ENCODE measurements around the gene IL21R. TPM values are rescaled to one million over a fixed set of nuclear protein-coding genes. Genes with fewer than 3 reads are reported as not detected.
"Not testable (repeated sequence)": the region's sequence is repeated elsewhere in the genome, so short reads cannot be mapped to it uniquely, and the experiment has no call there.

IL21R gene
- total and polyA plus RNA-seq, 5 experiments from 2014 or later = 26.5 to 47.1 (median 29.4) TPM

DNA sequence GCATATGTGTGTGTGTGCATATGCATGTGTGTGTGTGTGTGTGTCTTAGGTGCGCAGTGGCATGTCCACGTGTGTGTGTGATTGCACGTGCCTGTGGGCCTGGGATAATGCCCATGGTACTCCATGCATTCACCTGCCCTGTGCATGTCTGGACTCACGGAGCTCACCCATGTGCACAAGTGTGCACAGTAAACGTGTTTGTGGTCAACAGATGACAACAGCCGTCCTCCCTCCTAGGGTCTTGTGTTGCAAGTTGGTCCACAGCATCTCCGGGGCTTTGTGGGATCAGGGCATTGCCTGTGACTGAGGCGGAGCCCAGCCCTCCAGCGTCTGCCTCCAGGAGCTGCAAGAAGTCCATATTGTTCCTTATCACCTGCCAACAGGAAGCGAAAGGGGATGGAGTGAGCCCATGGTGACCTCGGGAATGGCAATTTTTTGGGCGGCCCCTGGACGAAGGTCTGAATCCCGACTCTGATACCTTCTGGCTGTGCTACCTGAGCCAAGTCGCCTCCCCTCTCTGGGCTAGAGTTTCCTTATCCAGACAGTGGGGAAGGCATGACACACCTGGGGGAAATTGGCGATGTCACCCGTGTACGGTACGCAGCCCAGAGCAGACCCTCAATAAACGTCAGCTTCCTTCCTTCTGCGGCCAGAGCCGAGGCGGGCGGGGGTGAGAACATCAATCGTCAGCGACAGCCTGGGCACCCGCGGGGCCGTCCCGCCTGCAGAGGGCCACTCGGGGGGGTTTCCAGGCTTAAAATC, 47.6 kb downstream of the IL21R start:
- Mint-ChIP-seq H3K4me3 (peak overlapping the region; percentile 58 to 86 (median 74)), H3K27ac (peak overlapping the region; percentile 81 to 99 (median 96)), H3K4me1 (peaks cover 48 to 93% (median 88%) of the 10 kb centered on the region in 4 donors), H3K36me3 (peaks cover 5 to 35% (median 28%) of the 10 kb centered on the region in 3 donors), H3K9me3 (peaks cover 0 to 2% (median 0%) of the 10 kb centered on the region in 9 donors), H3K27me3 (no peaks in the 10 kb centered on the region)
- ATAC-seq (peak; percentile 61 to 78), DNase-seq (peak; percentile 65 to 90 (median 84))
- POLR2A ChIA-PET = interaction anchor here (0.7 to 12.8 kb wide), 17 partner anchors 12 to 698 kb away, joined by 3 to 167 read pairs (median 4); partner anchors contain the start of gene IL21R

DNA sequence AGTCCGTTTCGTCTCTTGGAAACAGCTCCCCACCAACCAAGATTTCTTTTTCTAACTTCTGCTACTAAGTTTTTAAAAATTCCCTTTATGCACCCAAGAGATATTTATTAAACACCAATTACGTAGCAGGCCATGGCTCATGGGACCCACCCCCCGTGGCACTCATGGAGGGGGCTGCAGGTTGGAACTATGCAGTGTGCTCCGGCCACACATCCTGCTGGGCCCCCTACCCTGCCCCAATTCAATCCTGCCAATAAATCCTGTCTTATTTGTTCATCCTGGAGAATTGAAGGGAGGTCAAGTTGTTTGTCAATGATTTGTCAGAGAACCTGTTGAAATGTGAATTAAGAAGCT, 48.2 kb downstream of the IL21R start:
- Mint-ChIP-seq H3K36me3 (peaks cover 5 to 29% (median 23%) of the 10 kb centered on the region in 3 donors), H3K4me1 (peaks cover 47 to 95% (median 89%) of the 10 kb centered on the region in 4 donors), H3K27ac (peak overlapping the region; percentile 81 to 99 (median 96)), H3K4me3 (peak overlapping the region; percentile 58 to 86 (median 74)), H3K9me3 (peaks cover 0 to 2% (median 0%) of the 10 kb centered on the region in 9 donors), H3K27me3 (no peaks in the 10 kb centered on the region)
- ATAC-seq (no peak), DNase-seq (no peak)
- POLR2A ChIA-PET = interaction anchor here (0.7 to 12.8 kb wide), 14 partner anchors 12 to 280 kb away, joined by 3 to 167 read pairs (median 6); partner anchors contain the start of gene IL21R

DNA sequence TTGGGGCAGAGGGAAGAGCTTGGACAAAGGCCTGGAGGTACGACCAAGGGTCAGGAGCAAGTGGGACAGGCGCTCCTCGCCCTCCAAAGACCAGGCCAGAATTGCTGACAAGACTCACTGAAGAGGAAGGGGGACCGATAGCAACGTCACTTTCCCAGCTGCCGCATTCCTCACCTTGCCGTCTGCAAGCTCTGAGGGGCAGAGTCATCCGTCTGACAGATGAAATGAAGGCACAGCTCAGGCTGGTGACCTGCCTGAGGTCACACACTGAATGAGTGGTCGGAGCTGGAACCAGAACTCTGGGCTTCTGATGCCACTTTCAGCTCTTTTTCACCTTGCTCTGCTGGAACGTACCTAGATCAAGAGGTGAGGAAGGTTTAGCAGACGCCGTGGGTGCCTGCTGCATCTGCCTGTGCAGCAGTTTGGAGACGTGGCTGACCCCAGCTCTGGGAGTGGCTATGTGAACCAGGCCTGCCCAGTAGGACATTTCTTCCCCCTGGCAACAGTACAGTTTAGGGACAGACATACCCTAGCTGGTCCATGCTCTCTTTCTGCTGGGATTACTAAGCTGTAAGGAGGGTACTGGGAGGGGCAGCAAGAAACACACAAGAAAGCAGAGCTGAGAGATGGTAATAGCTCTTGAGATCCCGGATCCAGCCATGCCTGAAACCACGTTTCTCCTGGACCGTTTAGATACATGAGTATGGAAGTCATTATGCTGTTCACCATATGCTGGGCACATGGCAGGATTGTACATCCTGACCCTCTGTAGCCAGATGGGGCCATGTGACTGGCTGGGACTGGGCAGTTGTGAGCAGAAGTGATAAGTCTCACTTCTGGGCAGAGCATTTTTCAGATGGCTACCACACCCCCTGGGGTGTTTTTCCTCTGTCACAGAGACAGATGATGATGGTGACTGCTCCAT, 50.9 kb downstream of the IL21R start:
- Mint-ChIP-seq H3K27me3 (no peaks in the 10 kb centered on the region), H3K4me3 (peak overlapping the region in 2 of 10 donors; percentile 11 to 58)
- no peak for ATAC-seq

GRCh38 chr16:27453494-27453825, 51.5 kb downstream of the IL21R start:
- Mint-ChIP-seq H3K36me3 (peaks cover 0 to 6% (median 3%) of the 10 kb centered on the region in 3 donors), H3K9me3 (peaks cover 0 to 2% (median 0%) of the 10 kb centered on the region in 9 donors), H3K4me1 (peaks cover 48 to 86% (median 81%) of the 10 kb centered on the region in 4 donors), H3K4me3 (no peak overlapping the region), H3K27me3 (no peaks in the 10 kb centered on the region), H3K27ac (peak overlapping the region in 9 of 10 donors; percentile 31 to 98 (median 83))
- POLR2A ChIA-PET = interaction anchor here (0.9 to 12.8 kb wide), 5 partner anchors 9 to 218 kb away, joined by 3 to 167 read pairs (median 5); partner anchors contain the start of gene IL21R
- no peak for DNase-seq
- no peak for ATAC-seq

More for the DNA sequence above, 50.9 kb downstream of the IL21R start:
- POLR2A ChIA-PET = interaction anchor here (0.6 to 12.8 kb wide), 6 partner anchors 8 to 281 kb away, joined by 3 to 167 read pairs (median 6); partner anchors contain the start of gene IL21R
- H3K9me3 Mint-ChIP-seq = peaks cover 0 to 2% (median 0%) of the 10 kb centered on the region in 9 donors
- peaks cover 51 to 92% (median 87%) of the 10 kb centered on the region in 4 donors for H3K4me1 Mint-ChIP-seq
- H3K36me3 Mint-ChIP-seq = peaks cover 4 to 12% (median 10%) of the 10 kb centered on the region in 3 donors
- no peak for DNase-seq
- peak overlapping the region; percentile 30 to 98 (median 84) for H3K27ac Mint-ChIP-seq

DNA sequence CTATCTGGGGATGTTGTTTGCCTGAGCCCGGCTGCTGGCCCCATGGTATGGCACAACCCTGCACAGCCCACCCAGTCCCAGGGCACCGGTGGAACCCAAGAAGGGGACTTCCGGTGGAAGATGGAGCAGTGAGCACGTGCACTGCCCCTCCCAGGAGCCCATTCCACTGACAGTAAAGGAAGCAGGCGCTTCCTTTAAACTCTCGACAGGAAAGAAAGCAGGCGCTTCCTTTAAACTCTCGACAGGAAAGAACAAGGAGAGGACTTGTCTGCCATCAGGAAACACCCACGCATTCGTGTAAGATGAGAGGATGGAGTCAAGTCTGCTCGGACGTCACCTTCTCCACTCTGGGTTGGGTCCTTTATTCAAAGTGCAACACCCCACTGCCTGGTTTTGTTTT, 53.7 kb downstream of the IL21R start:
- peaks cover 0 to 4% (median 0%) of the 10 kb centered on the region in 3 donors for H3K36me3 Mint-ChIP-seq
- POLR2A ChIA-PET = interaction anchor here (1.0 to 12.8 kb wide), 8 partner anchors 8 to 286 kb away, joined by 3 to 167 read pairs (median 4); partner anchors contain the start of gene IL21R
- H3K4me3 Mint-ChIP-seq = peak overlapping the region in 7 of 10 donors; percentile 6 to 61 (median 51)
- H3K27me3 Mint-ChIP-seq = no peaks in the 10 kb centered on the region
- DNase-seq = peak in 5 of 10 donors; percentile 19 to 48 (median 37)
- ATAC-seq = peak; percentile 25 to 52
- peaks cover 43 to 83% (median 73%) of the 10 kb centered on the region in 4 donors for H3K4me1 Mint-ChIP-seq
- peaks cover 0 to 2% (median 0%) of the 10 kb centered on the region in 9 donors for H3K9me3 Mint-ChIP-seq
- H3K27ac Mint-ChIP-seq = peak overlapping the region; percentile 8 to 93 (median 82)

GRCh38 chr16:27457605-27457900, 55.6 kb downstream of the IL21R start:
- H3K27ac Mint-ChIP-seq = peak overlapping the region in 8 of 10 donors; percentile 55 to 94 (median 90)
- H3K4me1 Mint-ChIP-seq = peaks cover 35 to 82% (median 68%) of the 10 kb centered on the region in 4 donors
- H3K36me3 Mint-ChIP-seq, H3K9me3 Mint-ChIP-seq, H3K27me3 Mint-ChIP-seq, DNase-seq, ATAC-seq: not testable (repeated sequence)
- POLR2A ChIA-PET = interaction anchor here (0.7 to 3.0 kb wide), 4 partner anchors 88 to 270 kb away, joined by 3 to 13 read pairs (median 8); no protein-coding TSS in a partner anchor
- H3K4me3 Mint-ChIP-seq = peak overlapping the region in 1 of 10 donors; percentile 23

DNA sequence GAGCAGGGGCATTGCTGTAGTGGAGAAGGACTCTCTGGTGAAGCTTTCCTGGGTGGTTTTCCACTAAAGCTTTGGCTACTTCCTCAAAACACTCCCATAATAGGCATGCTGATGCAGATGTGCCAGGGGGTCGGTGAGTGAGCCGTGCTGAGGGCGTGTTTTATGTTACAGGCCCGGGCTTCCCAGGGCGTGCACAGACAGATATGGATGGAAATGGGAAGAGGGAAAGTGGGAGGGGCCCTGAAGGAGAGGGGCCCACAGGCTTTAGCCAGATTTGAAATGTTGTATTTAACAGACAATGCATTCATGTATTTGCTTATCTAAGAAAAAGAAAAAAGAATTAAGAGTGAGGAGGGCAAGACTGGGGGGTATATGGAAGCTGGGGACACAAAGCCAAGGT, 56.3 kb downstream of the IL21R start:
- Mint-ChIP-seq H3K27me3 (no peaks in the 10 kb centered on the region), H3K9me3 (peaks cover 0 to 2% (median 0%) of the 10 kb centered on the region in 9 donors), H3K36me3 (peaks cover 0 to 7% (median 3%) of the 10 kb centered on the region in 3 donors), H3K4me1 (peaks cover 33 to 82% (median 69%) of the 10 kb centered on the region in 4 donors), H3K27ac (peak overlapping the region in 7 of 10 donors; percentile 28 to 93 (median 73)), H3K4me3 (no peak overlapping the region)
- POLR2A ChIA-PET = interaction anchor here (3.0 to 8.8 kb wide), 2 partner anchors 9 to 91 kb away, joined by 13 to 120 read pairs; no protein-coding TSS in a partner anchor
- no peak for ATAC-seq
- DNase-seq = no peak

DNA sequence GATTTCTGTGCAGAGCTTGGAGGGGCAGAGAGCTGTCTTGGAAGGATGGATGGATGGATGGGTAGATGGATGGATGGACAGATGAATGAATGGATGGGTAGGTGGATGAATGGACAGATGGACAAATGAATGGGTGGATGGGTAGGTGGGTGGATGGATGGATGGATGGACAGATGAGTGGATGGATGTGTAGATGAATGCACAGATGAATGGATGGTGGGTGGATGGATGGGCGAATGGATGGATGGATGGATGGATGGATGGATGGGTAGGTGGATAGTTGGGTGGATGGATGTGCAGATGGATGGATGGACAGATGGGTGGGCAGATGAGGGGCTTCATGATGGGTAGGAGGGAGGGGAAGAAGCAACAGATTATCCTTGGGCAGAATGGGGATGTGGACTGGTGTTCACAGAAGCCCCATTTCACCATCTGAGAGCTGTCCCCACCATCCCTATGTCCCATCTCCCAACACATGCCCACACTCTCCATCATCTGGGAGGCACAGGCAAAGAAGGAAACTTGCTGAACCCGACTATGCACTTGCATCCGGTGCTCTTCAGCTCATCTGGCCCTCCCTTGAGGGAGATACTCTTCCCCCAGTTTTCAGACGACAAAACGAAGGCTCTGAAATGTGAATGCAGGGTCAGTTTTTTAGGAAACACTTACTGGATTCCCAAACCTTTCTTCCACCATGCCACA, 57.2 kb downstream of the IL21R start:
- POLR2A ChIA-PET = interaction anchor here (1.1 to 8.8 kb wide), 5 partner anchors 10 to 260 kb away, joined by 3 to 120 read pairs (median 13); partner anchors contain the start of gene IL21R
- peak overlapping the region in 9 of 10 donors; percentile 14 to 90 (median 79) for H3K27ac Mint-ChIP-seq
- H3K4me3 Mint-ChIP-seq = peak overlapping the region in 1 of 10 donors; percentile 39
- DNase-seq (no peak), ATAC-seq (no peak)
- H3K9me3 Mint-ChIP-seq = no peaks in the 10 kb centered on the region
- H3K4me1 Mint-ChIP-seq = peaks cover 40 to 86% (median 73%) of the 10 kb centered on the region in 4 donors
- H3K27me3 Mint-ChIP-seq = no peaks in the 10 kb centered on the region
- peaks cover 0 to 7% (median 5%) of the 10 kb centered on the region in 3 donors for H3K36me3 Mint-ChIP-seq

DNA sequence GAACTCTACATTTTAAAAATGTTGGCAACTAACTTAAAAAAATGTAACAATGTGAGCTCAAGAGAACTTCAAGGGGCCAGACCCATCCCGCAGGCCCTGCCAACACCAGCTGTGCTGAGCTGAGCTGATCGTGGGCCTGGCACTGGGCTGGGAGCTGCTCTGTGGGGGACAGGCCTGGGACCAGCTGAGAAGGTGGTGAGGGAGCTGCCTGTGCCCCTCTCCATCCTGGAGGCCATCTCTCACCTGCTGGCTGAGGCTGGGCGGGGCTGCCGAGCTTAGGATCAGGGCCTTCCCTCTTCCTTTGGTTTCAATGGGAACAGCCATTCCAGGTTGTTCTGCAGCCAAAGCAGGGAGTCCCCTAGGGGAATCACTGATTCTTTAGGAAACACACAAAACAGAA, 58.2 kb downstream of the IL21R start:
- no peak for ATAC-seq
- no peaks in the 10 kb centered on the region for H3K9me3 Mint-ChIP-seq
- POLR2A ChIA-PET = interaction anchor here (0.6 to 8.8 kb wide), 9 partner anchors 11 to 305 kb away, joined by 3 to 120 read pairs (median 3); partner anchors contain the start of gene IL21R
- H3K4me1 Mint-ChIP-seq = peaks cover 40 to 86% (median 72%) of the 10 kb centered on the region in 4 donors
- peak overlapping the region; percentile 13 to 87 (median 74) for H3K27ac Mint-ChIP-seq
- DNase-seq = no peak
- H3K27me3 Mint-ChIP-seq = no peaks in the 10 kb centered on the region
- H3K4me3 Mint-ChIP-seq = no peak overlapping the region
- peaks cover 0 to 11% (median 9%) of the 10 kb centered on the region in 3 donors for H3K36me3 Mint-ChIP-seq

GRCh38 chr16:27460663-27461482, 58.9 kb downstream of the IL21R start:
- POLR2A ChIA-PET = interaction anchor here (0.6 to 8.8 kb wide), 9 partner anchors 11 to 306 kb away, joined by 3 to 120 read pairs (median 3); partner anchors contain the start of gene IL21R
- DNase-seq (no peak), ATAC-seq (no peak)
- Mint-ChIP-seq H3K27me3 (no peaks in the 10 kb centered on the region), H3K27ac (peak overlapping the region; percentile 41 to 99 (median 82)), H3K4me3 (peak overlapping the region in 5 of 10 donors; percentile 15 to 75 (median 36)), H3K4me1 (peaks cover 38 to 86% (median 71%) of the 10 kb centered on the region in 4 donors), H3K36me3 (peaks cover 0 to 15% (median 12%) of the 10 kb centered on the region in 3 donors), H3K9me3 (no peaks in the 10 kb centered on the region)

Measured in naive thymus-derived CD8-positive, alpha-beta T cell (primary cell).